NCI-H1092 (cell line): ENCODE measurements around the gene ATXN3.
"Not testable (repeated sequence)": the region's sequence is repeated elsewhere in the genome, so short reads cannot be mapped to it uniquely, and the experiment has no call there.

Source experiments
- DNase-seq: peaks from one replicate; lab custom pipeline; 2025; lab: John Stamatoyannopoulos, UW

The ATXN3 gene

GRCh38 chr14:92058006-92058917 is 48.1 kb downstream of the ATXN3 start:
- no peak for DNase-seq

- DNase-seq, result no peak
These were observed 56.6 kb downstream of the ATXN3 start for GRCh38 chr14:92049781-92050180.

- not testable (repeated sequence) for DNase-seq
These were observed 57.2 kb downstream of the ATXN3 start for GRCh38 chr14:92049221-92049620.

GRCh38 chr14:92045904-92046303 is 60.5 kb downstream of the ATXN3 start:
- not testable (repeated sequence) for DNase-seq

GRCh38 chr14:92041766-92042165 is 64.6 kb downstream of the ATXN3 start:
- not testable (repeated sequence) for DNase-seq

- no peak for DNase-seq
These were observed 65.2 kb downstream of the ATXN3 start for GRCh38 chr14:92041203-92041602.

- peak; percentile 12 for DNase-seq
These were observed 65.8 kb downstream of the ATXN3 start for GRCh38 chr14:92040431-92041051.

GRCh38 chr14:92039719-92040430 is 66.5 kb downstream of the ATXN3 start, which contains the start of gene TRIP11:
Gene TRIP11, minus strand, starts transcription at chr14:92040059. Its CDS starts 374 bp downstream, at chr14:92039685.
- DNase-seq, result peak; percentile 86

- peak; percentile 5 for DNase-seq
These were observed 67.2 kb downstream of the ATXN3 start for GRCh38 chr14:92039063-92039718.

- no peak for DNase-seq
These were observed 68.4 kb downstream of the ATXN3 start for GRCh38 chr14:92037989-92038388.

- DNase-seq, result no peak
These were observed 70.5 kb downstream of the ATXN3 start for GRCh38 chr14:92035890-92036289.

- DNase-seq, result no peak
These were observed 72.3 kb downstream of the ATXN3 start for GRCh38 chr14:92033906-92034687.

GRCh38 chr14:92033433-92033832 is 72.9 kb downstream of the ATXN3 start:
- no peak for DNase-seq

GRCh38 chr14:92026548-92027190 is 79.7 kb downstream of the ATXN3 start:
- DNase-seq, result no peak

GRCh38 chr14:92022036-92022435 is 84.3 kb downstream of the ATXN3 start:
- no peak for DNase-seq

- DNase-seq, result no peak
These were observed 84.9 kb downstream of the ATXN3 start for GRCh38 chr14:92021523-92021922.

GRCh38 chr14:92014040-92014439 is 92.3 kb downstream of the ATXN3 start:
- DNase-seq, result no peak

- no peak for DNase-seq
These were observed 94.1 kb downstream of the ATXN3 start for GRCh38 chr14:92012121-92012748.

GRCh38 chr14:92010644-92011043 is 95.7 kb downstream of the ATXN3 start:
- no peak for DNase-seq

- no peak for DNase-seq
These were observed 96.8 kb downstream of the ATXN3 start for GRCh38 chr14:92009604-92010003.
